Parathyroid adenoma (tissue), 2 donors: Measurements from ENCODE around the gene PEX5L.

Source experiments
- H2AFZ ChIP-seq: fragments of 300-600 bp; sonication (generic); one replicate; pipeline ENCODE4 v1.7.0; 2017; ENCODE audit warnings: antibody characterized with exemption, mild to moderate bottlenecking
- H3K27ac ChIP-seq: fragments of 300-600 bp; sonication (generic); one replicate; pipeline ENCODE4 v1.7.0; 2017
- H3K27me3 ChIP-seq: fragments of 300-600 bp; sonication (generic); one replicate; pipeline ENCODE4 v1.7.0; 2017; ENCODE audit warnings: low read length; ENCODE audit not compliant: control insufficient read depth, insufficient read depth
- H3K36me3 ChIP-seq: fragments of 300-600 bp; sonication (generic); one replicate; pipeline ENCODE4 v1.7.0; 2017; ENCODE audit warnings: low read length; ENCODE audit not compliant: control insufficient read depth, insufficient read depth
- H3K4me1 ChIP-seq: fragments of 300-600 bp; sonication (generic); one replicate; pipeline ENCODE4 v1.7.0; 2017; ENCODE audit warnings: control low read depth
- H3K4me2 ChIP-seq: fragments of 300-600 bp; sonication (generic); one replicate; pipeline ENCODE4 v1.7.0; 2017; ENCODE audit warnings: low read length
- H3K4me3 ChIP-seq: fragments of 300-600 bp; sonication (generic); one replicate; pipeline ENCODE4 v1.7.0; 2017; ENCODE audit warnings: low read depth, low read length
- H3K79me2 ChIP-seq: fragments of 300-600 bp; sonication (generic); one replicate; pipeline ENCODE4 v1.7.0; 2017; ENCODE audit warnings: control low read depth
- H3K9ac ChIP-seq: fragments of 300-600 bp; sonication (generic); one replicate; pipeline ENCODE4 v1.7.0; 2017; ENCODE audit warnings: mild to moderate bottlenecking
- H3K9me3 ChIP-seq: fragments of 300-600 bp; sonication (generic); one replicate; pipeline ENCODE4 v1.7.0; 2017; ENCODE audit warnings: low read length; ENCODE audit not compliant: control insufficient read depth
- TF ChIP-seq, protein P1 (sequence below): fragments of 300-600 bp; sonication (generic); IDR thresholded peaks from one replicate; pipeline ENCODE4 v1.7.0; 2017; ENCODE audit warnings: antibody characterized with exemption, mild to moderate bottlenecking
- donor health status: primary hyperparathyroidism.

The PEX5L gene

DNA sequence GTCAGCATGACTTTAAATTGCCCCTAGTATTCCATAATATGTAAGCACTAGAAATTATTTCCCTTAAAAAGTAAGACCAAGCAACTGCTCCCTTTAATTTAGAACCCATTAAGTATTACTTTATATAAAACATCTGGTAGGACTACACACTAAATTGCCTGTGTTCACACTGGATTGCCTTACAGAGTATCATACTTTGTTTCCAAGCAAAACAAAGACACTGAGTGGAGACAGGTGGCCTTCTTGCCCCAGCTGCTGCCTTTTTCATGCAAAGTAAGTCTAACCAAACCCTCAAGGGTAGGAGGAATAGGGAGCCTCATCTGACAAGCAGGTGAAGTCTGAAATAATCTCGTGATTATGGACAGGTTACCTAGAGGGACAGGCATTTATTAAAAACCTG is 87.3 kb downstream of the PEX5L start:
- peaks cover 51% of the 10 kb centered on the region for H3K4me1 ChIP-seq
- no peak overlapping the region for H2AFZ ChIP-seq
- H3K79me2 ChIP-seq = peaks cover 14% of the 10 kb centered on the region
- H3K4me3 ChIP-seq = no peak overlapping the region
- no peaks in the 10 kb centered on the region for H3K9me3 ChIP-seq
- no peaks in the 10 kb centered on the region for H3K36me3 ChIP-seq
- H3K27me3 ChIP-seq = no peaks in the 10 kb centered on the region
- H3K27ac ChIP-seq = peak overlapping the region; percentile 89
- H3K9ac ChIP-seq = no peak overlapping the region
- peak overlapping the region; percentile 19 for H3K4me2 ChIP-seq
- TF ChIP-seq, protein P1, sequence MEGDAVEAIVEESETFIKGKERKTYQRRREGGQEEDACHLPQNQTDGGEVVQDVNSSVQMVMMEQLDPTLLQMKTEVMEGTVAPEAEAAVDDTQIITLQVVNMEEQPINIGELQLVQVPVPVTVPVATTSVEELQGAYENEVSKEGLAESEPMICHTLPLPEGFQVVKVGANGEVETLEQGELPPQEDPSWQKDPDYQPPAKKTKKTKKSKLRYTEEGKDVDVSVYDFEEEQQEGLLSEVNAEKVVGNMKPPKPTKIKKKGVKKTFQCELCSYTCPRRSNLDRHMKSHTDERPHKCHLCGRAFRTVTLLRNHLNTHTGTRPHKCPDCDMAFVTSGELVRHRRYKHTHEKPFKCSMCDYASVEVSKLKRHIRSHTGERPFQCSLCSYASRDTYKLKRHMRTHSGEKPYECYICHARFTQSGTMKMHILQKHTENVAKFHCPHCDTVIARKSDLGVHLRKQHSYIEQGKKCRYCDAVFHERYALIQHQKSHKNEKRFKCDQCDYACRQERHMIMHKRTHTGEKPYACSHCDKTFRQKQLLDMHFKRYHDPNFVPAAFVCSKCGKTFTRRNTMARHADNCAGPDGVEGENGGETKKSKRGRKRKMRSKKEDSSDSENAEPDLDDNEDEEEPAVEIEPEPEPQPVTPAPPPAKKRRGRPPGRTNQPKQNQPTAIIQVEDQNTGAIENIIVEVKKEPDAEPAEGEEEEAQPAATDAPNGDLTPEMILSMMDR = no peak

DNA sequence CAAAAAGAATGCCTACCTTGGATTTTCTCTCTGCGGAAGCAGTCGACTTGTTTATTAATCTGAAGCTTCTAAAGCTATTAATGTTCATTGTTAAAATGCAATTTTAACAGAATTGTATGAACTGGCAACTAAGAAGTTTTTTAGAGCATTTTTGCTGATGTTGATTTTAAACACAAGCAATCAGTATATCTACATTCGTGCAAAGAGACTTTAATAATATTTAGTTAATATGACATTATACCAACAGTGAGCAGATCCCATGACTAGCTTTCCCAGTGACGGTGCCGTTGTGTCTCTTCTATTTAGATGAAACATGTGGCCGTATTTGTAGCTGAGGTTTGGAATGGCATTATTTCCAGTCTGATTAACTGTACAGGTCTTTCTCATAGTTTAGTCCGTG is 88.0 kb downstream of the PEX5L start:
- H3K27ac ChIP-seq = peak overlapping the region; percentile 89
- no peak overlapping the region for H3K9ac ChIP-seq
- H2AFZ ChIP-seq = no peak overlapping the region

DNA sequence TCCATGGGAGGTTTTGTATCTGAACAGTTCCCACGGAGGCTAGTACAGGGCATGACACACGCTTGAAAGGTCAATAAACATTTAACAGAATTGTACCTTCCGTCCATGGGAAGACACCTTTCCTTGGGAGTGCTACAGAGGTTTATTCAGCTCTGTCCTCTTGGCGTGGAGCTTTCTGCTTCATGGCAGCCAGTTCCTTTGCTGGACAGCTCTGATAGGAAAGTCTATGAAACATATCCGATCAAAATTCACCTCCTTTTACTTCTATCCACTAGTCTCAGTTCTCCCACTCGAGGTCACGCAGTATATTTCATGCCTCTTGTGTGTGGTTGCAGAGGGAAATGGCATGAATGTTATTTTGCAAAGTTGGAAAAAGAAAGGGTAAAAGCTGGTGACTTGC is 91.2 kb downstream of the PEX5L start:
- Histone ChIP-seq H3K9me3 (no peaks in the 10 kb centered on the region), H3K36me3 (no peaks in the 10 kb centered on the region), H3K27me3 (no peaks in the 10 kb centered on the region), H3K4me2 (no peak overlapping the region), H3K4me1 (peaks cover 41% of the 10 kb centered on the region), H2AFZ (no peak overlapping the region), H3K4me3 (no peak overlapping the region), H3K79me2 (peaks cover 28% of the 10 kb centered on the region), H3K9ac (no peak overlapping the region), H3K27ac (peak overlapping the region; percentile 61)
- TF ChIP-seq, protein P1 = no peak

More for the DNA sequence above, 88.0 kb downstream of the PEX5L start:
- peaks cover 18% of the 10 kb centered on the region for H3K79me2 ChIP-seq
- peak overlapping the region; percentile 57 for H3K4me2 ChIP-seq
- no peaks in the 10 kb centered on the region for H3K9me3 ChIP-seq
- H3K4me3 ChIP-seq = peak overlapping the region; percentile 38
- H3K4me1 ChIP-seq = peaks cover 49% of the 10 kb centered on the region
- no peaks in the 10 kb centered on the region for H3K36me3 ChIP-seq
- no peaks in the 10 kb centered on the region for H3K27me3 ChIP-seq
- TF ChIP-seq, protein P1 = no peak

DNA sequence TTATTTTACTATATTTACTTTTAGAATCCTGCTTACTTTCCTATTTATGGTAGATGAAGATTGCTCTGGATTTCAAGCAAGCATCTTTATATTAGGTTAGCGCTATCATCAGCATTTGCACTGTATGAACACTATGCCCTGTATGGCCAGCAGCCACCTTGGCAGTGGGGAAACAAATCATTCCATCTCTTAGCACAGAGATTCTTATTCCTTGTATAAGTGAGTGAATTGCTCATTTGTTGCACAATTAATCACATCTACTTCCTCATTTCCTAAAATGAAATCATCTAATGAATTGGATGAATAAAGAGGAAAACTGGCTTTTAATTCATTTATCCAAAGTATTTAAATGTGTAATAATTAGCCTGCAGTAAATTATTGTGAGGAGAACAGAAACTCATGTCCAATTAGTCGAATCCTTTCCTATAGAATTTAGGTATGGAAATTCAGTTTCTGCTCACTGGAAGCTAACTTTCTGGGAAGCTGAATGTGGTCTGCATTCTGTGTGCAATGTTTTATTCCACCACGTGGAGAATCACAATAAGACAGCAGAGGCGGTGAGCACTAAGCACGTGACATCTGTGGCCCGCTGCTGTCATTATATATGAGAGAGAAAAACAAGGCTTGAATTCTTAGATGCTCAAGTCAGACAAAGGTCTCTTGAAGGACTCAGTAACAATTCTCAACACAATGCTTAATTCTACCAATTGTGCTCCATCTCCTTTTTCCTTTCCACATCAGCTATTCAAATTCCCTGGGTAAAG is 93.4 kb downstream of the PEX5L start:
- Histone ChIP-seq H3K36me3 (no peaks in the 10 kb centered on the region), H3K9me3 (no peaks in the 10 kb centered on the region), H2AFZ (no peak overlapping the region), H3K27ac (peak overlapping the region; percentile 4), H3K4me1 (peaks cover 43% of the 10 kb centered on the region), H3K4me3 (no peak overlapping the region), H3K4me2 (no peak overlapping the region), H3K9ac (no peak overlapping the region), H3K27me3 (no peaks in the 10 kb centered on the region), H3K79me2 (peaks cover 32% of the 10 kb centered on the region)
- TF ChIP-seq, protein P1 = peak; percentile 7

DNA sequence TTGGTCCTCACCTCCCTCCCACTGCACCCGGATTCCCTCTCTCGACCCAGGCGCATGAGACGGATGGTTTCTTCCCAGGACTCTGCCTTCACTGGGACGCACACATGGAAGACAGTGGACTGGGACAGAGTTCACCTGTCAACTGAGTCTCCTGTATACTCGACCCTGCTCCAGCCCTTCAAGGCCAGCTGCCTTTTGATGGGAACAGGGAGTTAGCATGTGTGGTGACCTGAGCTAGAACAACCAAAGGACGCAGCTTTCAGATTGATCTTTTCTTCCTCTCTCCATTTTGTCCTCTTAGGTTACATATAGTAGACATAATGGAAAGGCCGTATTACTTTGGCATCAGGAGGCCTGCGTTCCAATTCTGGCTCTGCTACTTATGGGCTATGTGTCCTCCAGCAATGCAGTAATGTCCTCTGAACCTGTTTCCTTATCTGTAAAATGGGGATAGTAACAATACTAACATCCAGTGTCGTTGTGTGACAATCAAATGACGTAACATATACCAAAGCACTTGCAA is 94.1 kb downstream of the PEX5L start:
- H3K4me1 ChIP-seq = peaks cover 45% of the 10 kb centered on the region
- no peaks in the 10 kb centered on the region for H3K9me3 ChIP-seq
- H3K9ac ChIP-seq = no peak overlapping the region
- H3K79me2 ChIP-seq = peaks cover 37% of the 10 kb centered on the region
- H3K27ac ChIP-seq = peak overlapping the region; percentile 73
- TF ChIP-seq, protein P1 = no peak
- H3K4me3 ChIP-seq = peak overlapping the region; percentile 17
- H2AFZ ChIP-seq = no peak overlapping the region
- peak overlapping the region; percentile 21 for H3K4me2 ChIP-seq
- no peaks in the 10 kb centered on the region for H3K36me3 ChIP-seq
- no peaks in the 10 kb centered on the region for H3K27me3 ChIP-seq
